Activated T-helper 2 cell treated with anti-CD3 and anti-CD28 coated beads, Interferon-gamma antibody, Interleukin-2, Interleukin-4, amounts not matched to agents 10 μg/mL and 5 μg/mL and 100 μg/mL, durations not matched to agents 14 hours and 24 hours and 36 hours (primary cell): ENCODE data around the gene RAMP1. TPM values are rescaled to one million over a fixed set of nuclear protein-coding genes. Genes with fewer than 3 reads are reported as not detected.

Source experiments
- DNase-seq: peaks from one replicate; pipeline ENCODE4 v3.0.0; 2021; ENCODE audit warnings: low spot score
- H3K27ac Mint-ChIP-seq: one replicate; pipeline ENCODE4 v1.8.0; 2021; ENCODE audit warnings: mixed read lengths
- H3K27me3 Mint-ChIP-seq: one replicate; pipeline ENCODE4 v1.8.0; 2021; ENCODE audit warnings: low read depth, mixed read lengths
- H3K36me3 Mint-ChIP-seq: one replicate; pipeline ENCODE4 v1.8.0; 2021; ENCODE audit warnings: low read depth, mixed read lengths
- H3K4me1 Mint-ChIP-seq: one replicate; pipeline ENCODE4 v1.8.0; 2021; ENCODE audit warnings: low read depth, mixed read lengths
- H3K4me3 Mint-ChIP-seq: one replicate; pipeline ENCODE4 v1.8.0; 2021; ENCODE audit warnings: low read depth, mild to moderate bottlenecking, moderate library complexity, mixed read lengths
- H3K9me3 Mint-ChIP-seq: one replicate; pipeline ENCODE4 v1.8.0; 2021; ENCODE audit warnings: mixed read lengths
- intact Hi-C: fragments of 100-400 bp; cut with micrococcal nuclease; formaldehyde crosslinking; loops from one replicate; pipeline ENCODE4 v1.15.1; 2023
- total RNA-seq: library from RNA; stranded (reverse); gene quantifications from 2 replicates; pipeline ENCODE4 v1.2.3, GENCODE V29; 2022

The RAMP1 gene
- total RNA-seq, 1 donor from 2014 or later: 13.1 TPM

DNA sequence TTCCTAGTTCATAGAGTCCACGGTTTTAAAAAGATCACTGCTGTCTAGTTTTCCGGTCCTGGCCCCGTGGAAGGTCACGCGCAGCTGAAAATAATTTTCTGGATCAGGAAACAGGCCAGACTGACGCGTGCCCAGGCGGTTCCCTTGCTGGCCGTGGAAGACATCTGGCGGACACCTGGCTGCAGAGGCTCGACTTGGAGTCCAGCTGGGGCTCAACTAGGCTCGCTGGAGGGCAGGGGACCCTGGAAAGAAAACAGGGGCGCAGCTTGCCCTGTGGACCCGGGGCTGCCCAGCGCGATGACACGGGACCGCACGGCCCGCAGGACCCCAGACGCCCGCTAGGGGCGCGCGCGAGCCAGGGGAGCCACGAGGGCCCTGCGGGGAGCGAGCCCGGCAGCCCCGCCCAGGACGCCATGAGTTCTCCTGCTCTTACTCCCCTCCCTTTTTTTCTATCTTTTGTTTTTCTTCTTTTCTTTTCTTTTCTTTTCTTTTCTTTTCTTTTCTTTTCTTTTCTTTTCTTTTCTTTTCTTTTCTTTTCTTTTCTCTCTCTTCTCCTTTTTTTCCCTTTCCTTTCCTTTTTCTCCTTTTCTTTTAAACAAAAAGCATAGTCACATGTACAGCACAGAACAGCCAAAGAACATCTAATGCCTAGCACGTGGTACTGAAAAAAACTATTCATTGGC is 64.2 kb downstream of the RAMP1 start:
- intact Hi-C loops: loop anchor here (5.0 kb wide), 1 partner anchor 44 kb away; the partner anchor contains the start of gene UBE2F

DNA sequence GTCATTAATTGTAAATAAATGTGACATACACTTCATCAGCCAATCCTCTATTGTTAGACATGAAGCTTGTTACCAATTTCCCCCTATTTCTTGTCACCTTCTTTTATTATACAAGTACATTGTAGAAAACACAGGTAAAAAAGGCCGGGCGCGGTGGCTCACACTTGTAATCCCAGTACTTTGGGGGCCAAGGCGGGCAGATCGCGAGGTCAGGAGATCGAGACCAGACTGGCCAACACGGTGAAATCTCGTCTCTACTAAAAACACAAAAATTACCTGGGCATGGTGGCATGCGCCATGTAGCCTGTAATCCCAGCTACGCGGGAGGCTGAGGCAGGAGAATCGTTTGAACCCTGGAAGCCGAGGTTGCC is 64.7 kb downstream of the RAMP1 start:
- Mint-ChIP-seq H3K9me3 (no peaks in the 10 kb centered on the region), H3K27me3 (no peaks in the 10 kb centered on the region), H3K4me1 (peaks cover 16% of the 10 kb centered on the region), H3K27ac (peak overlapping the region; percentile 74), H3K4me3 (no peak overlapping the region), H3K36me3 (no peaks in the 10 kb centered on the region)
- intact Hi-C loops: loop anchor here (5.0 kb wide), 1 partner anchor 43 kb away; the partner anchor contains the start of gene UBE2F
- DNase-seq: no peak

More for the DNA sequence above, 64.2 kb downstream of the RAMP1 start:
- Mint-ChIP-seq H3K36me3 (no peaks in the 10 kb centered on the region), H3K27me3 (no peaks in the 10 kb centered on the region), H3K4me3 (peak overlapping the region; percentile 33), H3K27ac (peak overlapping the region; percentile 74), H3K9me3 (no peaks in the 10 kb centered on the region), H3K4me1 (peaks cover 17% of the 10 kb centered on the region)
- peak; percentile 74 for DNase-seq

DNA sequence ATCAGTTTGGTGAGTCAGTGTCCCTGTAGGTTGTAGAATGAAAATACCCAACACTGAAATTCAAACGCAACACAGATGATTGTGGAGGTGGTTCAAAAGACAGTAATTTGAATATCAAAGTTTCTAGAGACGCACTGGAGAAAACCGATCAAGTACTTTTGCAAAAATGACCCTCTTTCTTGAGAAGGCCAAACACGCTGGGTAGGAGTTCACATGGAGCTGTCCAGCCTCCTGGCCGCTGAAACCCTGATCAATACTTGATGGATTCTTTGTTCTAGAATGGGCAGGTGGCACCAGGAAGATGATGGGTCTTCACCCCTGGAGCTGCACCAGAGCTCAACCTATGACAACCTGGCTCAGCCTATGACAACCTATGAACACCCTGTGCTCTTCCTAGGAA is 67.7 kb downstream of the RAMP1 start:
- DNase-seq: no peak
- no peak overlapping the region for H3K27ac Mint-ChIP-seq
- peaks cover 12% of the 10 kb centered on the region for H3K4me1 Mint-ChIP-seq
- intact Hi-C loops: loop anchor here (5.0 kb wide), 1 partner anchor 135 kb away; the partner anchor contains the start of gene SCLY
- no peaks in the 10 kb centered on the region for H3K27me3 Mint-ChIP-seq
- H3K4me3 Mint-ChIP-seq: no peak overlapping the region
- peaks cover 11% of the 10 kb centered on the region for H3K9me3 Mint-ChIP-seq
- H3K36me3 Mint-ChIP-seq: peaks cover 9% of the 10 kb centered on the region

DNA sequence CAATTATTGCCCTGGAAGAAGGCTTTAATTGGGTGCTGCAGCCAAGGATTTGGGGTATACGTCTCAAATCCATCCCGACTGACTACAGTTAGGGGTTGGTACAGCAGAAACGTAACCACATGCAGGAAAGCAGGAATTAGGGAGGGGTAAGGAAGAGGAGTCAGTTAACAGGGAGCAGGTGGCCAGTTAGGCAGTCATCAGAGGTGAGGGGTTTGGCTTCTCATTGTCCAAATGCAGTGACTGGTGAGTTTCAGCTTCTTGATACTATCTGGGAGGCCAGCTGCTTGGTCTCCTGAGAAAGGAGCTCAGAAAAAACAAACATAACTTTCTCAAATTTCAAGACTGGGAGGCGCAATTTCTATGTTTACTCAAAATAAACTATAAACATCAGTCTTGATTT is 68.6 kb downstream of the RAMP1 start:
- intact Hi-C loops: loop anchor here (5.0 kb wide), 1 partner anchor 134 kb away; the partner anchor contains the start of gene SCLY

DNA sequence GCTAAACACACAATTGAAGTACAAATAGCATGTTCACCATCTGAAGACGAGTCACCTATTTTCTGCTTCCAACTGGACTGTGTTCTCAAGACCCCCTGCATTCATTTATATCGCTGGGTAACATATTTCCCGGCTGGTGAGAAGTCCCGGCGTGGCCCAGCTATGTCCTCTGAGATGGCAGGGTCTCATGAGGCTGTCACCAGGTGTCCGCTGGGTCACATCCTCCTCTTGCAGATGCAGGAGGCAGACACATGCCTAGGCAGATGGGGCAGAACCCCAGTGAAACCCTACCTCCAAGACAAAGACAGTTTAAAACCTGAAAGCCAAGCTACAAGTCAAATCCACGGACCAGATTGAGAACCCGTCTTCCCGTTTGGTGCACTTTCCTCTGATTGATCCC is 70.6 kb downstream of the RAMP1 start:
- no peaks in the 10 kb centered on the region for H3K27me3 Mint-ChIP-seq
- H3K36me3 Mint-ChIP-seq: peaks cover 9% of the 10 kb centered on the region
- H3K4me1 Mint-ChIP-seq: peaks cover 17% of the 10 kb centered on the region
- H3K4me3 Mint-ChIP-seq: no peak overlapping the region
- intact Hi-C loops: loop anchor here (5.0 kb wide), 1 partner anchor 132 kb away; the partner anchor contains the start of gene SCLY
- no peak for DNase-seq
- H3K27ac Mint-ChIP-seq: no peak overlapping the region
- H3K9me3 Mint-ChIP-seq: peaks cover 11% of the 10 kb centered on the region

More for the DNA sequence above, 68.6 kb downstream of the RAMP1 start:
- peaks cover 11% of the 10 kb centered on the region for H3K9me3 Mint-ChIP-seq
- no peaks in the 10 kb centered on the region for H3K27me3 Mint-ChIP-seq
- no peak for DNase-seq
- H3K27ac Mint-ChIP-seq: no peak overlapping the region
- H3K4me3 Mint-ChIP-seq: no peak overlapping the region
- H3K4me1 Mint-ChIP-seq: peaks cover 15% of the 10 kb centered on the region
- H3K36me3 Mint-ChIP-seq: peaks cover 9% of the 10 kb centered on the region

DNA sequence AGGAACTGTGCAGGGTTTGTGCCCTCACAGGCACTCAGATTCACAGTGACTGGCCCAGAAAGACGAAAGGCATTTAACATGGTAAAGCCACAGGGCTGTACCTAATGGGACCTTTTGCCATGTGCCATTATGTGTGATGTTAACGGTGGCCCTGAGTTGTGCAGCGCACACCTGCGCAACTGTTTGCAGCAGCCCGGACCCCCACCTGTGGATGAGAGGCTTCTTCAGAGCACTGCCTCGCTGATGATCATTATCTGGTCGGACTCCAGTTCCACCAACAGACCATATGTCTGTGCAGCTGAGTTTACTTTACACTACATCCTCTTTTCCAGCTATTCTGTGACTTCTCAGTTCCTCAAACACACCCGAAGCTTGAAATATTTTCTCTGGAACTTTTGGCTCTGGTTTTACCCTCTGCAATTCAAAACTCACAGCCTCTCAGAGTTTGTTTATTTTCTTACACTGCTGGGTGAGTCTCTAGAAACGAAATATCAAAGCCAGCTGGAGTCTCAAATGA is 71.8 kb downstream of the RAMP1 start:
- intact Hi-C loops: no loop called here
- H3K27me3 Mint-ChIP-seq: no peaks in the 10 kb centered on the region
- H3K9me3 Mint-ChIP-seq: peaks cover 11% of the 10 kb centered on the region
- DNase-seq: no peak
- peaks cover 12% of the 10 kb centered on the region for H3K4me1 Mint-ChIP-seq
- H3K27ac Mint-ChIP-seq: no peak overlapping the region
- no peak overlapping the region for H3K4me3 Mint-ChIP-seq
- peaks cover 9% of the 10 kb centered on the region for H3K36me3 Mint-ChIP-seq

DNA sequence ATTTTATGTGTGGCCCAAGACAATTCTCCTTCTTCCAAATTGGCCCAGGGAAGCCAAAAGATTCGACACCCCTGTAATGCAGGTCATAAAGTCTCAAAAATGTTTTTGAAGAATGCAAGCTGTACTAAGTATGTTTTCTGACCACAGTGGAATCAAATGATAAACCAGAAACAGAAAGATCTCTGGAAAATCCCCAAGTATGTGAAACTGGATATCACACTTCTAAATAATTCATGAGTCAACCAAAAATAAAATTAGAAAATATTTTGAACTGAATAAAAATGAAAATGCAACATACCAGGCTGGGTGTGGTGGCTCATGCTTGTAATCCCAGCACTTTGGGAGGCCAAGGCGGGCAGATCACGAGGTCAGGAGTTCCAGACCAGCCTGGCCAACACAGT is 73.3 kb downstream of the RAMP1 start:
- Mint-ChIP-seq H3K27me3 (no peaks in the 10 kb centered on the region), H3K27ac (peak overlapping the region; percentile 39), H3K36me3 (peaks cover 9% of the 10 kb centered on the region), H3K4me3 (no peak overlapping the region), H3K4me1 (peaks cover 11% of the 10 kb centered on the region), H3K9me3 (peaks cover 11% of the 10 kb centered on the region)
- DNase-seq: no peak
- intact Hi-C loops: loop anchor here (2.0 kb wide), 1 partner anchor 28 kb away; no protein-coding TSS in a partner anchor

DNA sequence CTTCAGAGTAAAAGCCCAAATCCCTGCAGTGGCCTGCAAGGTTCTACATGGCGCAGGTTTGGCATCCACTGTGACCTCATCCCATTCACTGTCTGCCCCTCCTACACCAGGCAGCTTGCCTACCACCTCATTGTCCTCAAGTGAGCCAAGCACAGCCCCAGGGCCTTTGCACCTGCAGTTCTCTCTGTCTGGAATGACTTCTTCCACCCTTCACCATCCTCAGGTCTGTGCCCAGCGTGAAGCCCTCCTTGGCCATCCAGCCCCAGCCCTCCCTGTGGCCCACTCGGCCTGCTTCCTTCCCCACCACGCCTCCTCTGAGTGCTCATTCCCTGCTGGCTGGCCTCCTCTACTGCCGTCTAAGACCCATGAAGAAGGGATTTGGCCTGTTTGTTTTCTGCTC is 74.8 kb downstream of the RAMP1 start:
- Mint-ChIP-seq H3K4me3 (no peak overlapping the region), H3K36me3 (peaks cover 9% of the 10 kb centered on the region), H3K9me3 (peaks cover 11% of the 10 kb centered on the region), H3K4me1 (peaks cover 14% of the 10 kb centered on the region), H3K27me3 (no peaks in the 10 kb centered on the region), H3K27ac (peak overlapping the region; percentile 71)
- intact Hi-C loops: no loop called here
- DNase-seq: no peak

DNA sequence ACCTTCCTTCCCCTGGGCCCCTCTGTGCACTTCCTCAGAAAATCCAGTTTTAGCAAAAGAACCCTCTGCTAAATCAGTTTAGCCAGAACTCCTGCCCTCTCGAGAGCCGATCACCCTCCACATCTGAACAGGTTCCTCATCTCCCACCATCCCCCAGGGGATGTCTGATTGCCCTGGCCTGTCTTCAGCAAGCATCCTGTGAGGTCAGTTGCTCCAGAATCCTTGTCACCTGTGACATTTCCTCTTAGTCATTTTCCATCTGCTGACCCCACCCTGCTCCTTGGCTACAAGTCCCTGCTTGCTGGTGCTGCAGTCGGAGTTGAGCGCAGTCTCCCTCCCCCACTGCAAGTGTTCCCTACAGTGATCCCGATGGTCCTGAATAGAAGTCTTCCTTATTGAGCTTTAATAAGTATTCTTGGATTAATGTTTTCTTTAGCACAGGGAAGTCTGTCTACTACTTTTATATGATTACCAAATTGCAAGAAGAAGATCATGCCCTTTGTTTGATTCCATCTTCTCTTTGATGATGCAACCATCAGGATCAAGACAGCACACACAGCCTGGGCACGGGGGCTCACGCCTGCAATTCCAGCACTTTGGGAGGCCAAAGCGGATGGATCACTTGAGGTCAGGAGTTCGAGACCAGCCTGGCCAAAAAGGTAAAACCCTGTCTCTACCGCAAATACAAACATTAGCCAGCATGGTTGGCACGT is 76.5 kb downstream of the RAMP1 start:
- intact Hi-C loops: no loop called here
- Mint-ChIP-seq H3K27me3 (no peaks in the 10 kb centered on the region), H3K4me3 (no peak overlapping the region), H3K27ac (no peak overlapping the region), H3K9me3 (no peaks in the 10 kb centered on the region), H3K4me1 (peaks cover 28% of the 10 kb centered on the region), H3K36me3 (peaks cover 4% of the 10 kb centered on the region)
- DNase-seq: no peak

DNA sequence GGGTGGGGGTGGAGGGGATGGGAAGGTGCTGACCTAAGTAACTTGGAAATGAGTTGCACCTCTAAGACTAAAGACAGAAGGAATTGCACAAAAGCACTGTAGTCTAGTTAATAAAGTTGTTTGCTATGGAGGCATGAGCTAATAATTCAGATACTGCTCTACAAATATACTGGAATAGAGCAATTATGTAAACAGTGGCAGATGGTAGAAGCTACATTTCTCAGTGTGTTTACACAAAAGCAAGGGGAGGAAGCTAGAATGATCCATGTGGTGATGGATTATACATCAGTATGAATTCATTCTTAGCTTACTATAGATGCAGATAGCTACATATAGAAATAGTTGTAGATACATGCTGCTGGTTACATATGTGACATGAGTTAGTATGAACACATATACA is 79.8 kb downstream of the RAMP1 start:
- intact Hi-C loops: no loop called here
- peaks cover 15% of the 10 kb centered on the region for H3K36me3 Mint-ChIP-seq
- no peak overlapping the region for H3K4me3 Mint-ChIP-seq
- no peaks in the 10 kb centered on the region for H3K27me3 Mint-ChIP-seq
- no peak for DNase-seq
- peaks cover 42% of the 10 kb centered on the region for H3K4me1 Mint-ChIP-seq
- peaks cover 6% of the 10 kb centered on the region for H3K9me3 Mint-ChIP-seq
- no peak overlapping the region for H3K27ac Mint-ChIP-seq

DNA sequence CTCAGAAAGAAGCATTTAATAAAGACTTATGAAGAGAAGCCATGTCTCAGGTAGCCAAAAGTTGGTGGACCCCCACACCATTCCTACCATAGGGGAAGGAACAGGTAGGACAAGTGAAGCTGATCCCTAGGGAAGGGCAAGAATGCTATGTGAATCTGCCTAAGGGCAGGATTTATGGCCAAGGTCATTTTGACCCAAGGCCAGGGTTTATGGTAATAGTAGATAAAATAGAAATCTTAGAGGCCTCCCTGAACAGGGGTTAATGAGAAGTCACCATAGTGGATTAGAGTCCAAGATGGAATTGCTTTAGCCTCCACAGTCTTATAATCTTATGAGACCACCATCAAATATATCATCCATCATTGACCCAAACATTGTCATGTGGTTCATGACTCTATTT is 81.4 kb downstream of the RAMP1 start:
- intact Hi-C loops: no loop called here
- Mint-ChIP-seq H3K4me3 (no peak overlapping the region), H3K9me3 (peaks cover 18% of the 10 kb centered on the region), H3K27me3 (no peaks in the 10 kb centered on the region), H3K4me1 (peaks cover 42% of the 10 kb centered on the region), H3K36me3 (peaks cover 25% of the 10 kb centered on the region), H3K27ac (no peak overlapping the region)
- DNase-seq: no peak

DNA sequence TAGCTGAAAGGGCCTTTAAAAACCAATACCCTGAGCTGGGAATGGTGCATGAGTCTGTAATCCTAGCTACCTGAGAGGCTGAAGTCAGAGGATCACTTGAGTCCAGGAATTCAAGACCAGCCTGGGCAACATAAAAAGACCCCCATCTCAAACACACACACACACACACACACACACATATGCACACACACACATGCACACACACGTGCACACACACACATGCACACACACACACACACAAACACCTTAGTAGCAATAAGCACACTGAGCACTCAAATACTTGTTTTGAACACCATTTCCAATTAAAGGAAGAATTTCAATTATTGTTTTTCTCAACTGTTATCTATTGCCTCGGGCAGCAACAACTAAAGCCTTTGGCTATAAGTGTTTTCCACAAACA is 81.8 kb downstream of the RAMP1 start:
- peaks cover 28% of the 10 kb centered on the region for H3K36me3 Mint-ChIP-seq
- peaks cover 45% of the 10 kb centered on the region for H3K4me1 Mint-ChIP-seq
- no peak for DNase-seq
- H3K27me3 Mint-ChIP-seq: no peaks in the 10 kb centered on the region
- intact Hi-C loops: no loop called here
- peaks cover 22% of the 10 kb centered on the region for H3K9me3 Mint-ChIP-seq
- H3K4me3 Mint-ChIP-seq: no peak overlapping the region
- no peak overlapping the region for H3K27ac Mint-ChIP-seq

DNA sequence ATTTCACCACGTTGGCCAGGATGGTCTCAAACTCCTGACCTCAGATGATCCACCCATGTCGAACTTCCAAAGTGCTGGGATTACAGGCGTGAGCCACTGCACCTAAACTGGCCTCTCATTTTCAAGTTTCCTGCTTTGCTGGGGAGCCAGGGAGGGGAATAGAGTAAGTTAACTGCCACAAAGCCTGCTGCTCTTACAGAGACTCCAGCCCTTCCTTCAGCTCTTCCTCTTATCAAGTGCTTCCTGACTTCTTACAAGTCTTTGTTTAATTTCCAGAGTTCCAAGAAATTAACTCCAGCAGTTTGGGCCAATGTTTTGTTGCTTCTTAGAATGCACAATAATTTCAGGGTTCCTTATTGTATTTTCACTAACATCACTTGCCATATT is 83.1 kb downstream of the RAMP1 start:
- DNase-seq: no peak
- Mint-ChIP-seq H3K27me3 (no peaks in the 10 kb centered on the region), H3K4me3 (no peak overlapping the region), H3K9me3 (peaks cover 33% of the 10 kb centered on the region), H3K27ac (peak overlapping the region; percentile 92), H3K4me1 (peaks cover 46% of the 10 kb centered on the region), H3K36me3 (peaks cover 38% of the 10 kb centered on the region)
- intact Hi-C loops: no loop called here
